Suprapubic skin (tissue), 4 donors: ENCODE data around the gene KIAA1217.

ENCODE experiments used
- CTCF ChIP-seq, 2 donors: fragments of 200-600 bp in 1 of 2; fragments of 450-650 bp in 1 of 2; sonication (generic) in 1 of 2; IDR thresholded peaks; one replicate each; pipeline ENCODE4 v1.5.1; 2016 to 2019; ENCODE audit warnings: antibody characterized with exemption in 2 of 2, mild to moderate bottlenecking in 1 of 2, moderate library complexity in 1 of 2
- EP300 ChIP-seq: sonication (generic); formaldehyde crosslinking; IDR thresholded peaks from one replicate; pipeline ENCODE4 v1.6.1; 2017; ENCODE audit warnings: antibody characterized with exemption
- POLR2A ChIP-seq, 2 donors: fragments of 450-650 bp; IDR thresholded peaks; one replicate each; pipeline ENCODE4 v1.6.1; 2017; ENCODE audit warnings: antibody characterized with exemption in 2 of 2, mild to moderate bottlenecking in 2 of 2, moderate library complexity in 2 of 2
- POLR2AphosphoS5 ChIP-seq, 3 donors: sonication (generic); formaldehyde crosslinking; IDR thresholded peaks; one replicate each; pipeline ENCODE4 v1.6.1; 2017; ENCODE audit warnings: antibody characterized with exemption in 3 of 3

DNA sequence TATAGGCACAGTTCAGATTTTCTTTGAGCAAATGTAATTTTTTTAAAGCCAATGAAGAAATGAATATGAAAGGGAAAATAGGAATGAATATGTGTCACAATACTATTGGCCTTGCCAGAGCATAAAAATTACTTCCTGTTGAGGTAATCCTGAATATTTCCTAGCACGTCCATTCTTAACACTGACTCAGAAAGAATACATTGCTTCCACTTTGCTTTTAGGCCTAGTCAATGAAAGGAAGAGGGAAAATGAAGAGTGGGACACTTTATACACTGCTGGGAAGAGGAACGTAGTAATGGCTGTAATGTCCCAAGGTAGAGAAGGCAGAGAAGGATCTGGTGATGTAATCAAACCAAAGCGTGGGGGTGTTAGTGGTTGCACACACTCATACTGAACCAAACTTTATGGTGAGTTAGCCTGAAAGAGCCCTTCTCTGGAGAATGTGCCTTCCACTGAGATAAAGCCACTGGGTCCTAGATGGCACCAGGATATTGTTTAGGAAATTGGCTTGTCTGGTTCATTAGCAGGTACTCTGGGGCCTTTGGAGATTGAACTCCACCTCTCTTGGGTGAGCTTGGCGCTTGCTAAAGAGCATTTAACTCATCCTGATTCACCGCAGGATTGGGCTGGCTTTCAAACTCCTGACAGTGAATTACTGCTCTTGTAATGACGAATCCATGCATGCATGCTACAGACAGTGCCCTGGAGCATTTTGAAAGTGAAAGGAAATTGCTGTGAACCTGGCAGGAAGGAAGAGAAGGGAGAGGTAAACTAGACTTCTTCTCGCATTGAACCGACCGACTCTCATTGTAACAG, 254.9 kb downstream of the KIAA1217 start:
- TF ChIP-seq CTCF (IDR thresholded peaks at IDR 0.05) (no peak), EP300 (no peak), POLR2A (IDR thresholded peaks at IDR 0.05) (no peak), POLR2AphosphoS5 (IDR thresholded peaks at IDR 0.05) (no peak)
